Measurements from ENCODE around the gene NCBP2.
A peak's percentile ranks its signal among the peaks of the same experiment; 100 is the strongest.

Gene NCBP2

GRCh38 chr3:196938124-196938523 is 4.2 kb downstream of the NCBP2 start:
- Histone ChIP-seq H3K27ac (ENCODE audit: low read length, poor library complexity, severe bottlenecking) (no peak overlapping the region), H3K4me1 (ENCODE audit: control insufficient read depth, insufficient read depth, low read depth, low read length) (peaks cover 5% of the 10 kb centered on the region), H2BK120ac (ENCODE audit: low read depth, low read length) (no peak overlapping the region), H2AFZ (ENCODE audit: low read depth, low read length) (no peak overlapping the region), H3K23ac (ENCODE audit: low read length in 2 of 2) (no peak overlapping the region), H4K8ac (ENCODE audit: low read length) (no peak overlapping the region), H2BK15ac (ENCODE audit: low read depth, poor library complexity, severe bottlenecking) (no peak overlapping the region), H3K79me1 (replicated peaks; ENCODE audit: low read length, poor library complexity, severe bottlenecking) (peaks cover 13% of the 10 kb centered on the region), H3K9ac (ENCODE audit: low read length) (peak overlapping the region; percentile 42), H3K9me3 (ENCODE audit: control insufficient read depth, low read length) (no peaks in the 10 kb centered on the region), H4K91ac (ENCODE audit: low read length) (no peak overlapping the region), H2AK5ac (ENCODE audit: low read length, severe bottlenecking) (no peak overlapping the region), H2BK12ac (ENCODE audit: low read length in 2 of 2) (no peak overlapping the region), H3K27me3 (ENCODE audit: control insufficient read depth in 1 of 2, insufficient read depth in 1 of 2, low read length in 2 of 2) (no peaks in the 10 kb centered on the region), H3K18ac (ENCODE audit: low read depth in 1 of 2, low read length in 2 of 2) (no peak overlapping the region), H3K4ac (ENCODE audit: low read depth in 1 of 2, low read length in 2 of 2) (no peak overlapping the region), H3K4me2 (ENCODE audit: low read length, poor library complexity, severe bottlenecking) (no peak overlapping the region), H3K4me3 (ENCODE audit: insufficient read depth in 1 of 2, low read depth in 1 of 2, low read length in 2 of 2) (no peak overlapping the region), H3K14ac (ENCODE audit: low read length in 2 of 2) (no peak overlapping the region), H2BK5ac (ENCODE audit: low read depth, low read length, poor library complexity, severe bottlenecking) (no peak overlapping the region), H3K36me3 (ENCODE audit: control insufficient read depth in 1 of 2, insufficient read depth in 2 of 2, low read depth in 1 of 2, low read length in 2 of 2) (peaks cover 20 to 67% of the 10 kb centered on the region in 2 experiments)
- WGBS: 87% methylated on average over 1 of the region's 2 CpGs
- no peak for DNase-seq

GRCh38 chr3:196936288-196936687 is 6.0 kb downstream of the NCBP2 start:
- Histone ChIP-seq H3K4me2 (ENCODE audit: low read length, poor library complexity, severe bottlenecking) (no peak overlapping the region), H3K36me3 (ENCODE audit: control insufficient read depth in 1 of 2, insufficient read depth in 2 of 2, low read depth in 1 of 2, low read length in 2 of 2) (peaks cover 33 to 83% of the 10 kb centered on the region in 2 experiments), H2AFZ (ENCODE audit: low read depth, low read length) (no peak overlapping the region), H3K27me3 (ENCODE audit: control insufficient read depth in 1 of 2, insufficient read depth in 1 of 2, low read length in 2 of 2) (no peaks in the 10 kb centered on the region), H3K9ac (ENCODE audit: low read length) (no peak overlapping the region), H3K18ac (ENCODE audit: low read depth in 1 of 2, low read length in 2 of 2) (no peak overlapping the region), H3K4me3 (ENCODE audit: insufficient read depth in 1 of 2, low read depth in 1 of 2, low read length in 2 of 2) (no peak overlapping the region), H3K14ac (ENCODE audit: low read length in 2 of 2) (no peak overlapping the region), H2BK15ac (ENCODE audit: low read depth, poor library complexity, severe bottlenecking) (no peak overlapping the region), H2BK5ac (ENCODE audit: low read depth, low read length, poor library complexity, severe bottlenecking) (no peak overlapping the region), H3K27ac (ENCODE audit: low read length, poor library complexity, severe bottlenecking) (no peak overlapping the region), H3K9me3 (ENCODE audit: control insufficient read depth, low read length) (no peaks in the 10 kb centered on the region), H2BK12ac (ENCODE audit: low read length in 2 of 2) (no peak overlapping the region), H3K4me1 (ENCODE audit: control insufficient read depth, insufficient read depth, low read depth, low read length) (peaks cover 5% of the 10 kb centered on the region), H3K23ac (ENCODE audit: low read length in 2 of 2) (no peak overlapping the region), H4K8ac (ENCODE audit: low read length) (no peak overlapping the region), H2AK5ac (ENCODE audit: low read length, severe bottlenecking) (no peak overlapping the region), H3K79me1 (replicated peaks; ENCODE audit: low read length, poor library complexity, severe bottlenecking) (peaks cover 13% of the 10 kb centered on the region), H4K91ac (ENCODE audit: low read length) (no peak overlapping the region), H3K4ac (ENCODE audit: low read depth in 1 of 2, low read length in 2 of 2) (no peak overlapping the region), H2BK120ac (ENCODE audit: low read depth, low read length) (no peak overlapping the region)
- 88% methylated on average over 3 of the region's 3 CpGs for WGBS
- DNase-seq: no peak

DNA sequence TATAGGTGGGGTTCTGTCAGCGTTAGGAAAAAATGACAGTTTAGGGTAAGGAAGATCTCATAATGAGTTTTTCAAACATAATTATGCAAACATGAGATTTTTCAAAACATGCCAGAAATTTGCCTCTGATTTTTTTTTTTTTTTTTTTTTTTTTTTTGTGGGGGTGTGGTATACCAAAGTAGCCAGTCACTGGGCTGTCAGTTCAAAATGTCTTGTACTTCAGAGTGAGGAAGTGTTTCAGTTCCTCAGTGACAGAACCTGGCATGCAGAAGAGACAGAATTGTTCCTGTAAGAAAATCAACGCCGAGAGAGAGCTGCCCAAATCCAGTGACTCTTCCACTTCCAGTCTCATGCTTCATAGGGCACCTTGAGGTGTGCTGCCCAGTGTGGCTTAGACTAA is 9.7 kb downstream of the NCBP2 start:
- Histone ChIP-seq H2BK12ac (ENCODE audit: low read length in 2 of 2) (no peak overlapping the region), H2AFZ (ENCODE audit: low read depth, low read length) (no peak overlapping the region), H3K4ac (ENCODE audit: low read depth in 1 of 2, low read length in 2 of 2) (no peak overlapping the region), H3K9me3 (ENCODE audit: control insufficient read depth, low read length) (no peaks in the 10 kb centered on the region), H3K23ac (ENCODE audit: low read length in 2 of 2) (no peak overlapping the region), H3K4me1 (ENCODE audit: control insufficient read depth, insufficient read depth, low read depth, low read length) (no peaks in the 10 kb centered on the region), H2BK5ac (ENCODE audit: low read depth, low read length, poor library complexity, severe bottlenecking) (no peak overlapping the region), H3K27ac (ENCODE audit: low read length, poor library complexity, severe bottlenecking) (no peak overlapping the region), H3K9ac (ENCODE audit: low read length) (no peak overlapping the region), H3K4me2 (ENCODE audit: low read length, poor library complexity, severe bottlenecking) (no peak overlapping the region), H4K91ac (ENCODE audit: low read length) (no peak overlapping the region), H4K8ac (ENCODE audit: low read length) (no peak overlapping the region), H2AK5ac (ENCODE audit: low read length, severe bottlenecking) (no peak overlapping the region), H3K18ac (ENCODE audit: low read depth in 1 of 2, low read length in 2 of 2) (no peak overlapping the region), H3K36me3 (ENCODE audit: control insufficient read depth in 1 of 2, insufficient read depth in 2 of 2, low read depth in 1 of 2, low read length in 2 of 2) (peaks cover 40 to 91% of the 10 kb centered on the region in 2 experiments), H3K27me3 (ENCODE audit: control insufficient read depth in 1 of 2, insufficient read depth in 1 of 2, low read length in 2 of 2) (no peaks in the 10 kb centered on the region), H3K79me1 (replicated peaks; ENCODE audit: low read length, poor library complexity, severe bottlenecking) (peaks cover 18% of the 10 kb centered on the region), H2BK120ac (ENCODE audit: low read depth, low read length) (no peak overlapping the region), H2BK15ac (ENCODE audit: low read depth, poor library complexity, severe bottlenecking) (no peak overlapping the region), H3K14ac (ENCODE audit: low read length in 2 of 2) (no peak overlapping the region), H3K4me3 (ENCODE audit: insufficient read depth in 1 of 2, low read depth in 1 of 2, low read length in 2 of 2) (no peak overlapping the region)
- 83% methylated on average over 2 of the region's 3 CpGs for WGBS
- DNase-seq: no peak

GRCh38 chr3:196931828-196932587 is 10.3 kb downstream of the NCBP2 start:
- no peak overlapping the region for H4K8ac ChIP-seq (ENCODE audit: low read length)
- no peak overlapping the region for H3K9ac ChIP-seq (ENCODE audit: low read length)
- no peak overlapping the region for H3K27ac ChIP-seq (ENCODE audit: low read length, poor library complexity, severe bottlenecking)
- H3K27me3 ChIP-seq (ENCODE audit: control insufficient read depth in 1 of 2, insufficient read depth in 1 of 2, low read length in 2 of 2): no peaks in the 10 kb centered on the region
- peaks cover 35 to 85% of the 10 kb centered on the region in 2 experiments for H3K36me3 ChIP-seq (ENCODE audit: control insufficient read depth in 1 of 2, insufficient read depth in 2 of 2, low read depth in 1 of 2, low read length in 2 of 2)
- H3K4me1 ChIP-seq (ENCODE audit: control insufficient read depth, insufficient read depth, low read depth, low read length): no peaks in the 10 kb centered on the region
- H3K4me3 ChIP-seq (ENCODE audit: insufficient read depth in 1 of 2, low read depth in 1 of 2, low read length in 2 of 2): no peak overlapping the region
- no peak overlapping the region for H2AK5ac ChIP-seq (ENCODE audit: low read length, severe bottlenecking)
- no peak overlapping the region for H2BK5ac ChIP-seq (ENCODE audit: low read depth, low read length, poor library complexity, severe bottlenecking)
- no peak for DNase-seq
- H3K9me3 ChIP-seq (ENCODE audit: control insufficient read depth, low read length): no peaks in the 10 kb centered on the region
- peaks cover 14% of the 10 kb centered on the region for H3K79me1 ChIP-seq (replicated peaks; ENCODE audit: low read length, poor library complexity, severe bottlenecking)
- H2BK120ac ChIP-seq (ENCODE audit: low read depth, low read length): no peak overlapping the region
- no peak overlapping the region for H3K4ac ChIP-seq (ENCODE audit: low read depth in 1 of 2, low read length in 2 of 2)
- H3K23ac ChIP-seq (ENCODE audit: low read length in 2 of 2): no peak overlapping the region
- no peak overlapping the region for H2AFZ ChIP-seq (ENCODE audit: low read depth, low read length)
- no peak overlapping the region for H2BK15ac ChIP-seq (ENCODE audit: low read depth, poor library complexity, severe bottlenecking)
- no peak overlapping the region for H3K4me2 ChIP-seq (ENCODE audit: low read length, poor library complexity, severe bottlenecking)
- 95% methylated on average over 12 of the region's 12 CpGs for WGBS
- H4K91ac ChIP-seq (ENCODE audit: low read length): no peak overlapping the region
- H3K18ac ChIP-seq (ENCODE audit: low read depth in 1 of 2, low read length in 2 of 2): no peak overlapping the region
- H2BK12ac ChIP-seq (ENCODE audit: low read length in 2 of 2): no peak overlapping the region
- H3K14ac ChIP-seq (ENCODE audit: low read length in 2 of 2): no peak overlapping the region

All from mesenchymal stem cell (in vitro differentiated cells and primary cell).